SK-N-SH treated with all-trans-retinoic acid at 6 μM for 48 hours (cell line): ENCODE measurements around the gene OR2S2.

Experiments
- ATAC-seq: fragments of 200-7000 bp; cut with Tn5 transposase; 3 replicates; pipeline ENCODE4 v1.9.1; 2020; ENCODE audit warnings: mild to moderate bottlenecking, moderate library complexity
- BACH2 ChIP-seq: fragments of 250-450 bp; sonication (Bioruptor Pico); IDR thresholded peaks from 2 replicates; pipeline ENCODE4 v1.9.0; 2021; ENCODE audit warnings: mild to moderate bottlenecking, borderline replicate concordance
- CREB5 ChIP-seq: fragments of 250-450 bp; sonication (Bioruptor Pico); IDR thresholded peaks from 2 replicates; pipeline ENCODE4 v1.5.1; 2020; ENCODE audit warnings: low read depth, mild to moderate bottlenecking, moderate library complexity
- CSDC2 ChIP-seq: fragments of 250-450 bp; sonication (Bioruptor Pico); IDR thresholded peaks from 2 replicates; pipeline ENCODE4 v1.5.0; 2020; ENCODE audit warnings: mild to moderate bottlenecking, moderate library complexity
- ESRRG ChIP-seq: fragments of 250-450 bp; sonication (Bioruptor Pico); IDR thresholded peaks from 2 replicates; pipeline ENCODE4 v1.6.1; 2021; ENCODE audit warnings: mild to moderate bottlenecking
- GLIS3 ChIP-seq: fragments of 250-450 bp; sonication (Bioruptor Pico); IDR thresholded peaks from 2 replicates; pipeline ENCODE4 v1.5.0; 2020; ENCODE audit warnings: mild to moderate bottlenecking, moderate library complexity
- ISL1 ChIP-seq: fragments of 250-450 bp; sonication (Bioruptor Pico); IDR thresholded peaks from 2 replicates; pipeline ENCODE4 v2.1.2; 2022; ENCODE audit warnings: mild to moderate bottlenecking, moderate library complexity
- OSR1 ChIP-seq: fragments of 250-450 bp; sonication (Bioruptor Pico); IDR thresholded peaks from 2 replicates; pipeline ENCODE4 v1.8.0; 2022; ENCODE audit warnings: moderate library complexity, mild to moderate bottlenecking, inconsistent platforms
- POU6F1 ChIP-seq: fragments of 250-450 bp; sonication (Bioruptor Pico); IDR thresholded peaks from 2 replicates; pipeline ENCODE4 v1.8.0; 2021; ENCODE audit warnings: low read depth, mild to moderate bottlenecking, moderate library complexity, borderline replicate concordance
- PPARA ChIP-seq: fragments of 250-450 bp; sonication (Bioruptor Pico); IDR thresholded peaks from 2 replicates; pipeline ENCODE4 v1.5.0; 2020; ENCODE audit warnings: mild to moderate bottlenecking, borderline replicate concordance
- RARB ChIP-seq: fragments of 250-450 bp; sonication (Bioruptor Pico); IDR thresholded peaks from 2 replicates; pipeline ENCODE4 v1.8.0; 2021; ENCODE audit warnings: mild to moderate bottlenecking, moderate library complexity
- SNAI2 ChIP-seq: fragments of 250-450 bp; sonication (Bioruptor Pico); IDR thresholded peaks from 2 replicates; pipeline ENCODE4 v1.5.0; 2020; ENCODE audit warnings: mild to moderate bottlenecking, moderate library complexity
- TOX ChIP-seq: fragments of 250-450 bp; sonication (Bioruptor Pico); IDR thresholded peaks from 2 replicates; pipeline ENCODE4 v1.8.0; 2021; ENCODE audit warnings: mild to moderate bottlenecking, moderate library complexity, borderline replicate concordance
- ZC3H10 ChIP-seq: fragments of 250-450 bp; sonication (Bioruptor Pico); IDR thresholded peaks from 2 replicates; pipeline ENCODE4 v1.5.1; 2021; ENCODE audit warnings: mild to moderate bottlenecking, moderate library complexity
- ZFP30 ChIP-seq: fragments of 450-650 bp; formaldehyde crosslinking; IDR thresholded peaks from 2 replicates; pipeline ENCODE4 v1.5.0; 2022; ENCODE audit warnings: mild to moderate bottlenecking, moderate library complexity
- ZNF565 ChIP-seq: fragments of 450-650 bp; formaldehyde crosslinking; conservative IDR thresholded peaks from 2 replicates; pipeline ENCODE4 v1.5.0; 2020; ENCODE audit warnings: low read depth, mild to moderate bottlenecking, moderate library complexity
- ZNF70 ChIP-seq: fragments of 450-650 bp; formaldehyde crosslinking; IDR thresholded peaks from 2 replicates; pipeline ENCODE4 v1.5.0; 2020; ENCODE audit warnings: mild to moderate bottlenecking, moderate library complexity
- TF ChIP-seq, protein P1 (sequence below): fragments of 250-450 bp; sonication (Bioruptor Pico); IDR thresholded peaks from 2 replicates; pipeline ENCODE4 v1.5.0; 2020; ENCODE audit warnings: mild to moderate bottlenecking, moderate library complexity
- TF ChIP-seq, protein P2 (sequence below): fragments of 250-450 bp; sonication (Bioruptor Pico); IDR thresholded peaks from 2 replicates; pipeline ENCODE4 v1.8.0; 2020; ENCODE audit warnings: mild to moderate bottlenecking, moderate library complexity, borderline replicate concordance
- TF ChIP-seq, protein P3 (sequence below): fragments of 250-450 bp; sonication (Bioruptor Pico); IDR thresholded peaks from 2 replicates; pipeline ENCODE4 v1.5.1; 2021; ENCODE audit warnings: mild to moderate bottlenecking, moderate library complexity

Gene OR2S2

GRCh38 chr9:35958104-35958837 is at the start of gene OR2S2:
Gene OR2S2 (minus strand): TSS chr9:35958154. CDS start chr9:35958098, 56 bp downstream.
- ATAC-seq: no peak
- TF ChIP-seq ESRRG (CRISPR knock-in tag): no peak
- TF ChIP-seq, protein P1, sequence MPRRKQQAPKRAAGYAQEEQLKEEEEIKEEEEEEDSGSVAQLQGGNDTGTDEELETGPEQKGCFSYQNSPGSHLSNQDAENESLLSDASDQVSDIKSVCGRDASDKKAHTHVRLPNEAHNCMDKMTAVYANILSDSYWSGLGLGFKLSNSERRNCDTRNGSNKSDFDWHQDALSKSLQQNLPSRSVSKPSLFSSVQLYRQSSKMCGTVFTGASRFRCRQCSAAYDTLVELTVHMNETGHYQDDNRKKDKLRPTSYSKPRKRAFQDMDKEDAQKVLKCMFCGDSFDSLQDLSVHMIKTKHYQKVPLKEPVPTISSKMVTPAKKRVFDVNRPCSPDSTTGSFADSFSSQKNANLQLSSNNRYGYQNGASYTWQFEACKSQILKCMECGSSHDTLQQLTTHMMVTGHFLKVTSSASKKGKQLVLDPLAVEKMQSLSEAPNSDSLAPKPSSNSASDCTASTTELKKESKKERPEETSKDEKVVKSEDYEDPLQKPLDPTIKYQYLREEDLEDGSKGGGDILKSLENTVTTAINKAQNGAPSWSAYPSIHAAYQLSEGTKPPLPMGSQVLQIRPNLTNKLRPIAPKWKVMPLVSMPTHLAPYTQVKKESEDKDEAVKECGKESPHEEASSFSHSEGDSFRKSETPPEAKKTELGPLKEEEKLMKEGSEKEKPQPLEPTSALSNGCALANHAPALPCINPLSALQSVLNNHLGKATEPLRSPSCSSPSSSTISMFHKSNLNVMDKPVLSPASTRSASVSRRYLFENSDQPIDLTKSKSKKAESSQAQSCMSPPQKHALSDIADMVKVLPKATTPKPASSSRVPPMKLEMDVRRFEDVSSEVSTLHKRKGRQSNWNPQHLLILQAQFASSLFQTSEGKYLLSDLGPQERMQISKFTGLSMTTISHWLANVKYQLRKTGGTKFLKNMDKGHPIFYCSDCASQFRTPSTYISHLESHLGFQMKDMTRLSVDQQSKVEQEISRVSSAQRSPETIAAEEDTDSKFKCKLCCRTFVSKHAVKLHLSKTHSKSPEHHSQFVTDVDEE: no peak
- TF ChIP-seq CREB5: no peak
- TF ChIP-seq RARB: no peak
- no peak for TF ChIP-seq CSDC2 (CRISPR knock-in tag)
- TF ChIP-seq ZFP30 (CRISPR knock-in tag): no peak
- no peak for TF ChIP-seq ZNF565
- no peak for TF ChIP-seq ISL1 (CRISPR knock-in tag)
- no peak for TF ChIP-seq SNAI2 (CRISPR knock-in tag)
- no peak for TF ChIP-seq TOX (CRISPR knock-in tag)
- TF ChIP-seq, protein P2, sequence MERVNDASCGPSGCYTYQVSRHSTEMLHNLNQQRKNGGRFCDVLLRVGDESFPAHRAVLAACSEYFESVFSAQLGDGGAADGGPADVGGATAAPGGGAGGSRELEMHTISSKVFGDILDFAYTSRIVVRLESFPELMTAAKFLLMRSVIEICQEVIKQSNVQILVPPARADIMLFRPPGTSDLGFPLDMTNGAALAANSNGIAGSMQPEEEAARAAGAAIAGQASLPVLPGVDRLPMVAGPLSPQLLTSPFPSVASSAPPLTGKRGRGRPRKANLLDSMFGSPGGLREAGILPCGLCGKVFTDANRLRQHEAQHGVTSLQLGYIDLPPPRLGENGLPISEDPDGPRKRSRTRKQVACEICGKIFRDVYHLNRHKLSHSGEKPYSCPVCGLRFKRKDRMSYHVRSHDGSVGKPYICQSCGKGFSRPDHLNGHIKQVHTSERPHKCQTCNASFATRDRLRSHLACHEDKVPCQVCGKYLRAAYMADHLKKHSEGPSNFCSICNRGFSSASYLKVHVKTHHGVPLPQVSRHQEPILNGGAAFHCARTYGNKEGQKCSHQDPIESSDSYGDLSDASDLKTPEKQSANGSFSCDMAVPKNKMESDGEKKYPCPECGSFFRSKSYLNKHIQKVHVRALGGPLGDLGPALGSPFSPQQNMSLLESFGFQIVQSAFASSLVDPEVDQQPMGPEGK (CRISPR knock-in tag): no peak
- TF ChIP-seq, protein P3, sequence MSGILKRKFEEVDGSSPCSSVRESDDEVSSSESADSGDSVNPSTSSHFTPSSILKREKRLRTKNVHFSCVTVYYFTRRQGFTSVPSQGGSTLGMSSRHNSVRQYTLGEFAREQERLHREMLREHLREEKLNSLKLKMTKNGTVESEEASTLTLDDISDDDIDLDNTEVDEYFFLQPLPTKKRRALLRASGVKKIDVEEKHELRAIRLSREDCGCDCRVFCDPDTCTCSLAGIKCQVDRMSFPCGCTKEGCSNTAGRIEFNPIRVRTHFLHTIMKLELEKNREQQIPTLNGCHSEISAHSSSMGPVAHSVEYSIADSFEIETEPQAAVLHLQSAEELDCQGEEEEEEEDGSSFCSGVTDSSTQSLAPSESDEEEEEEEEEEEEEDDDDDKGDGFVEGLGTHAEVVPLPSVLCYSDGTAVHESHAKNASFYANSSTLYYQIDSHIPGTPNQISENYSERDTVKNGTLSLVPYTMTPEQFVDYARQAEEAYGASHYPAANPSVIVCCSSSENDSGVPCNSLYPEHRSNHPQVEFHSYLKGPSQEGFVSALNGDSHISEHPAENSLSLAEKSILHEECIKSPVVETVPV (CRISPR knock-in tag): no peak
- TF ChIP-seq OSR1 (CRISPR knock-in tag): no peak
- no peak for TF ChIP-seq BACH2 (CRISPR knock-in tag)
- no peak for TF ChIP-seq GLIS3 (CRISPR knock-in tag)
- TF ChIP-seq ZNF70: no peak

DNA sequence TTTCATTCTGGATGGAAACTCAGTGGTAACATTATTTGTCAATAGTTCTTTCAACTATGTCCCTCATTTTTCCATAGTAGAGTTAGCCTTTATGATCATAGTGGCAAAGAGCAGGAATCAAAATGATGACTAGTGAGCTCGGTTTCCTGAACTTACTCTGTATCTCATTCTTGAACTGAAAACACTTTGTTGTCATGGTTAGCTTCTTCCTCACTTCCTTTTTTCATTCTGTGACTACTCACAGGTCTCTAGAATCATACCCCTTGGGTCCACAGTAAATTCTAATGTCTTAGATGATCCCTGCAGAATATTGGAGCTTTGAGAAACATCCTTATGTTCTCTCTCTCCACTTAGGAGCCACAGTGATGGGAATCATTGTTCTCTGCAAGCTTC is 49.4 kb upstream of the OR2S2 start:
- no peak for ATAC-seq
- TF ChIP-seq BACH2 (CRISPR knock-in tag): no peak
- TF ChIP-seq POU6F1 (CRISPR knock-in tag): no peak
- TF ChIP-seq PPARA (CRISPR knock-in tag): no peak
- TF ChIP-seq OSR1 (CRISPR knock-in tag): no peak
- TF ChIP-seq TOX (CRISPR knock-in tag): no peak
- no peak for TF ChIP-seq ZFP30 (CRISPR knock-in tag)
- TF ChIP-seq SNAI2 (CRISPR knock-in tag): no peak
- no peak for TF ChIP-seq GLIS3 (CRISPR knock-in tag)
- no peak for TF ChIP-seq ZC3H10
- TF ChIP-seq RARB: no peak
- no peak for TF ChIP-seq ISL1 (CRISPR knock-in tag)
- TF ChIP-seq, protein P3 (CRISPR knock-in tag): no peak
- TF ChIP-seq, all 23 proteins: peak for 0
